HEK293 (cell line): ENCODE measurements around the gene MOV10L1.

ENCODE experiments used
- CTCF ChIA-PET: fragments of 350-600 bp; formaldehyde crosslinking; extraction: SDS; loops from one replicate; lab custom pipeline; 2021; ENCODE audit warnings: antibody characterized with exemption; lab: Yijun Ruan, JAX
- POLR2A ChIA-PET: fragments of 300-600 bp; formaldehyde crosslinking; extraction: SDS; loops from one replicate; lab custom pipeline; 2020; ENCODE audit warnings: antibody characterized with exemption, inconsistent platforms; lab: Yijun Ruan, JAX
- H3K27ac ChIP-seq: fragments of 200-500 bp; sonication (Bioruptor generic); 2 replicates; pipeline ENCODE4 v1.5.1; 2014; ENCODE audit warnings: low read depth, low read length, control low read depth, inconsistent platforms; ENCODE audit errors: extremely low read depth
- H3K36me3 ChIP-seq, 2 experiments: fragments of 200-500 bp in 1 of 2; sonication (Bioruptor generic) in 1 of 2; 1 replicate in 1 of 2; 2 replicates in 1 of 2; pipeline ENCODE4 v1.5.1; 2014 to 2017; ENCODE audit warnings: inconsistent platforms in 2 of 2, low read length in 2 of 2; ENCODE audit not compliant: control insufficient read depth in 2 of 2, insufficient read depth in 1 of 2
- H3K4me1 ChIP-seq: fragments of 200-500 bp; sonication (Bioruptor generic); 2 replicates; pipeline ENCODE4 v1.5.1; 2014; ENCODE audit warnings: mild to moderate bottlenecking, low read length, inconsistent platforms; ENCODE audit not compliant: control insufficient read depth, insufficient read depth
- H3K4me3 ChIP-seq: 2 replicates; pipeline ENCODE4 v1.5.1; 2011; ENCODE audit warnings: low read depth, mild to moderate bottlenecking, control low read depth, low read length, moderate library complexity
- H3K9me3 ChIP-seq: fragments of 200-500 bp; sonication (Bioruptor generic); 2 replicates; pipeline ENCODE4 v1.5.1; 2014; ENCODE audit warnings: low read depth, low read length, inconsistent platforms; ENCODE audit not compliant: control insufficient read depth, insufficient read depth
- GLI4 ChIP-seq: fragments of 450-650 bp; formaldehyde crosslinking; IDR thresholded peaks from 2 replicates; pipeline ENCODE4 v1.5.1; 2016; ENCODE audit warnings: missing biosample characterization, missing genetic modification characterization
- GLIS2 ChIP-seq: fragments of 450-650 bp; formaldehyde crosslinking; IDR thresholded peaks from 2 replicates; pipeline ENCODE4 v1.5.1; 2016; ENCODE audit warnings: missing biosample characterization, missing genetic modification characterization
- IKZF3 ChIP-seq: fragments of 450-650 bp; IDR thresholded peaks from 2 replicates; pipeline ENCODE4 v1.5.0; 2018; ENCODE audit warnings: missing biosample characterization, mild to moderate bottlenecking, missing genetic modification characterization, moderate library complexity
- KLF10 ChIP-seq: fragments of 450-650 bp; IDR thresholded peaks from 2 replicates; pipeline ENCODE4 v1.5.1; 2018; ENCODE audit warnings: missing biosample characterization, mild to moderate bottlenecking, missing genetic modification characterization
- KLF7 ChIP-seq: fragments of 450-650 bp; formaldehyde crosslinking; IDR thresholded peaks from 2 replicates; pipeline ENCODE4 v1.5.1; 2016; ENCODE audit warnings: missing biosample characterization, missing genetic modification characterization, borderline replicate concordance
- KLF8 ChIP-seq: fragments of 450-650 bp; formaldehyde crosslinking; IDR thresholded peaks from 2 replicates; pipeline ENCODE4 v1.5.1; 2016; ENCODE audit warnings: missing biosample characterization, missing genetic modification characterization
- OSR2 ChIP-seq: fragments of 450-650 bp; formaldehyde crosslinking; IDR thresholded peaks from 2 replicates; pipeline ENCODE4 v1.5.1; 2016; ENCODE audit warnings: missing biosample characterization, missing genetic modification characterization
- SP3 ChIP-seq: fragments of 450-650 bp; formaldehyde crosslinking; IDR thresholded peaks from 2 replicates; pipeline ENCODE4 v1.5.1; 2016; ENCODE audit warnings: missing biosample characterization, missing genetic modification characterization
- YY2 ChIP-seq: fragments of 450-650 bp; formaldehyde crosslinking; IDR thresholded peaks from 2 replicates; pipeline ENCODE4 v1.5.1; 2016; ENCODE audit warnings: missing biosample characterization, missing genetic modification characterization
- ZBTB20 ChIP-seq: fragments of 450-650 bp; formaldehyde crosslinking; IDR thresholded peaks from 2 replicates; pipeline ENCODE4 v1.5.1; 2016; ENCODE audit warnings: missing biosample characterization, missing genetic modification characterization
- ZBTB8A ChIP-seq: fragments of 450-650 bp; formaldehyde crosslinking; IDR thresholded peaks from 2 replicates; pipeline ENCODE4 v1.5.1; 2016; ENCODE audit warnings: missing biosample characterization, missing genetic modification characterization
- ZEB2 ChIP-seq: fragments of 450-650 bp; formaldehyde crosslinking; IDR thresholded peaks from 2 replicates; pipeline ENCODE4 v1.5.1; 2016; ENCODE audit warnings: missing biosample characterization, missing genetic modification characterization
- ZNF169 ChIP-seq: fragments of 450-650 bp; formaldehyde crosslinking; IDR thresholded peaks from 2 replicates; pipeline ENCODE4 v1.5.1; 2016; ENCODE audit warnings: missing biosample characterization, missing genetic modification characterization
- ZNF174 ChIP-seq: fragments of 450-650 bp; formaldehyde crosslinking; IDR thresholded peaks from 2 replicates; pipeline ENCODE4 v1.5.0; 2017; ENCODE audit warnings: missing biosample characterization, mild to moderate bottlenecking, missing genetic modification characterization
- ZNF354C ChIP-seq: fragments of 450-650 bp; formaldehyde crosslinking; IDR thresholded peaks from 2 replicates; pipeline ENCODE4 v1.5.1; 2016; ENCODE audit warnings: missing biosample characterization, missing genetic modification characterization, low read depth, borderline replicate concordance
- ZNF404 ChIP-seq: fragments of 450-650 bp; formaldehyde crosslinking; IDR thresholded peaks from 2 replicates; pipeline ENCODE4 v1.5.1; 2017; ENCODE audit warnings: missing biosample characterization, missing genetic modification characterization
- ZNF529 ChIP-seq: fragments of 450-650 bp; formaldehyde crosslinking; IDR thresholded peaks from 2 replicates; pipeline ENCODE4 v1.5.1; 2017; ENCODE audit warnings: missing genetic modification characterization, missing biosample characterization; ENCODE audit not compliant: insufficient replicate concordance
- ZNF544 ChIP-seq: fragments of 450-650 bp; formaldehyde crosslinking; IDR thresholded peaks from 2 replicates; pipeline ENCODE4 v1.5.0; 2017; ENCODE audit warnings: missing biosample characterization, missing genetic modification characterization
- ZNF555 ChIP-seq: fragments of 450-650 bp; formaldehyde crosslinking; conservative IDR thresholded peaks from 2 replicates; pipeline ENCODE4 v1.5.1; 2017; ENCODE audit warnings: missing biosample characterization, mild to moderate bottlenecking, missing genetic modification characterization, inconsistent platforms
- ZNF610 ChIP-seq: fragments of 450-650 bp; formaldehyde crosslinking; IDR thresholded peaks from 2 replicates; pipeline ENCODE4 v1.5.1; 2016; ENCODE audit warnings: missing biosample characterization, missing genetic modification characterization, borderline replicate concordance
- ZNF621 ChIP-seq: fragments of 450-650 bp; formaldehyde crosslinking; IDR thresholded peaks from 2 replicates; pipeline ENCODE4 v1.5.1; 2017; ENCODE audit warnings: missing biosample characterization, missing genetic modification characterization
- ZNF701 ChIP-seq: fragments of 450-650 bp; formaldehyde crosslinking; IDR thresholded peaks from 2 replicates; pipeline ENCODE4 v1.5.1; 2016; ENCODE audit warnings: missing biosample characterization, missing genetic modification characterization
- ZNF707 ChIP-seq: fragments of 450-650 bp; formaldehyde crosslinking; IDR thresholded peaks from 2 replicates; pipeline ENCODE4 v1.5.1; 2016; ENCODE audit warnings: missing biosample characterization, missing genetic modification characterization
- ZNF792 ChIP-seq: fragments of 450-650 bp; formaldehyde crosslinking; IDR thresholded peaks from 2 replicates; pipeline ENCODE4 v1.5.1; 2016; ENCODE audit warnings: missing biosample characterization, missing genetic modification characterization
- TF ChIP-seq, protein P1 (sequence below): fragments of 450-650 bp; formaldehyde crosslinking; IDR thresholded peaks from 2 replicates; pipeline ENCODE4 v1.5.1; 2016; ENCODE audit warnings: missing biosample characterization, missing genetic modification characterization, borderline replicate concordance
- TF ChIP-seq, protein P2 (sequence below): fragments of 450-650 bp; formaldehyde crosslinking; IDR thresholded peaks from 2 replicates; pipeline ENCODE4 v1.5.1; 2017; ENCODE audit warnings: missing biosample characterization, missing genetic modification characterization
- TF ChIP-seq, protein P3 (sequence below): fragments of 450-650 bp; formaldehyde crosslinking; IDR thresholded peaks from 2 replicates; pipeline ENCODE4 v1.5.1; 2016; ENCODE audit warnings: missing biosample characterization, missing genetic modification characterization

The MOV10L1 gene

DNA sequence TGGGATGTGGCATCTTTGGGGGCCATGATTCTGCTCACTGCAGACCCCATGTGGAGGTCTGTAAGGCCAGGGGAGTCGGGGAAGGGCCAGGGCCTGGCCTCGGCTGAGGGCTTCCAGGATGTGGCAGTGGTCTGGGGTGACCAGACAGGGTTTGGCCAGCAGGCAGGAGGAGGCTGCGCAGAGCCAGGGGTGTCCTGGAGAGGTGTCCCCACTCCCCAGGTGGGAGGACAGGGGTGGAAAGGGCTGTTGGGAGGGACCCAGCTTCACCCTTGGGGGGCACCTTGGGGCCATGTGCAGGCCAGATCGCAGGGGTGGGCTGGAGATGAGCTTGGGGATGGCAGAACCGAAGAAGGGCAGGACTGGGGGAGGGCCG, 84.2 kb downstream of the MOV10L1 start:
- ChIA-PET POLR2A (no interaction called here), CTCF (no interaction called here)
- H3K9me3 ChIP-seq, result no peaks in the 10 kb centered on the region
- H3K36me3 ChIP-seq, result peaks cover 0 to 17% of the 10 kb centered on the region in 2 experiments; a peak in 1 of 3 replicates
- H3K27ac ChIP-seq, result no peak overlapping the region
- H3K4me1 ChIP-seq, result no peaks in the 10 kb centered on the region
- no peak overlapping the region for H3K4me3 ChIP-seq
- peak; percentile 47 for TF ChIP-seq GLIS2
- no peak for TF ChIP-seq ZNF707 (tag by site-specific recombination)

DNA sequence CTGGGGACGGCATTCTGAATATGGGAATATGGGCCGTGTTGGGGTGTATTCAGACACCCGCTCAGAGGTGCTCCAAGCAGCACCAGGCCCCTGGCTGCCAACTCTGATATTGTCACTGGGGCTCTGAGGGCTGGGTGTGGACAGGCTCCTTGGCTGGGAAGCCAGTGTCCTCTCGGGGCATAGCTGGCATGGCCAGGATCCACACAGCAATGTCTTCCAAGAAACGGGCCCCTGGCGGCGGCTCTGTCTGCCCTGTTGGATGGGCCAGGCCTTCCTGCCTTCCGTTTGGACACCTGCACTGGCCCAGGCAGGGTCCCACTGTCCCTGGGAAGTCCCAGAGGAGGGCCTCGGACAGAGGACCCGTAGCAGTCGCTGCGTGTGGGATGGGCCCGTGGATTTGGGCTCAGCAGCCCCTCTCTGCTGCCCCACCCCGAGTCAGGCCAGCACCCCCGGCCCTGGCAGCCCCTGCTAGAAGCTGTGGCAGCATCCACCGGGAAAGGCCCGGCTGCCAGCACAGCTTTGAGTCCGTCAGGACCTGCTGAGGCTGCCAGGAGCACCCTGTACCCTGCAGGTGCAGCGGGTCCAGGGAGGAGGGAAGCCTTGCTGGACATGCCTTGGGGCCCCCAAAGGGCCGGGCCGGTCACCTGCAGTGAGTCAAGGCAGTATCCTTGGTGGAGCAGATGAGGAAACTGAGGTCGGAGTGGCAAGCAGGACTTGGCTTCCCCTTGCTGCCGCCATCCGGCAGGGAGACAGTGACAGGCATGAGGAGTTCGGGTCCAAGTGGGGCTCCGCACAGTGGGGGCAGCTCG, 84.8 kb downstream of the MOV10L1 start:
- no peak overlapping the region for H3K27ac ChIP-seq
- no peak for TF ChIP-seq ZNF544
- no peak for TF ChIP-seq SP3 (tag by site-specific recombination)
- no peak for TF ChIP-seq KLF10
- TF ChIP-seq IKZF3 (tag by site-specific recombination), result no peak
- no peak for TF ChIP-seq ZNF169 (tag by site-specific recombination)
- TF ChIP-seq ZNF404 (tag by site-specific recombination), result no peak
- no peak for TF ChIP-seq ZEB2 (tag by site-specific recombination)
- no peak for TF ChIP-seq ZNF610 (tag by site-specific recombination)
- TF ChIP-seq ZNF174, result no peak
- TF ChIP-seq OSR2 (tag by site-specific recombination), result no peak

DNA sequence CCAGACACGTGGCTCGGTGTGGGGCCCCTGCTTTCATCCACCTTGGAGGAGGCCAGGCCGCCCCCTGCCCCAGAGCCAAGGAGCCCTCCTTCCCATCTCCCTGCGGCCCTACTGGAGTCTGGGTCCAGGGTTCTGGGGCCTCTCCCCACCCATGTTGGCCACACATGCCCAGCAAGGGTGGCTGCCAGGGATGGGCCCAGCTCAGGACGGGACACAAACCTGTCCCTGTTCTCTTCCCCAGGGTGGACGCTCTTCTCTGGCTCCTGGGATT, 85.3 kb downstream of the MOV10L1 start:
- no peak overlapping the region for H3K27ac ChIP-seq
- H3K36me3 ChIP-seq, result peaks cover 0 to 28% of the 10 kb centered on the region in 2 experiments; a peak in 1 of 3 replicates
- no peaks in the 10 kb centered on the region for H3K4me1 ChIP-seq
- no peak overlapping the region for H3K4me3 ChIP-seq
- POLR2A ChIA-PET, result interaction anchor here (0.6 kb wide), 1 partner anchor 33 kb away, joined by 4 read pairs; no protein-coding TSS in a partner anchor
- H3K9me3 ChIP-seq, result no peaks in the 10 kb centered on the region
- CTCF ChIA-PET, result no interaction called here
- TF ChIP-seq, protein P1, sequence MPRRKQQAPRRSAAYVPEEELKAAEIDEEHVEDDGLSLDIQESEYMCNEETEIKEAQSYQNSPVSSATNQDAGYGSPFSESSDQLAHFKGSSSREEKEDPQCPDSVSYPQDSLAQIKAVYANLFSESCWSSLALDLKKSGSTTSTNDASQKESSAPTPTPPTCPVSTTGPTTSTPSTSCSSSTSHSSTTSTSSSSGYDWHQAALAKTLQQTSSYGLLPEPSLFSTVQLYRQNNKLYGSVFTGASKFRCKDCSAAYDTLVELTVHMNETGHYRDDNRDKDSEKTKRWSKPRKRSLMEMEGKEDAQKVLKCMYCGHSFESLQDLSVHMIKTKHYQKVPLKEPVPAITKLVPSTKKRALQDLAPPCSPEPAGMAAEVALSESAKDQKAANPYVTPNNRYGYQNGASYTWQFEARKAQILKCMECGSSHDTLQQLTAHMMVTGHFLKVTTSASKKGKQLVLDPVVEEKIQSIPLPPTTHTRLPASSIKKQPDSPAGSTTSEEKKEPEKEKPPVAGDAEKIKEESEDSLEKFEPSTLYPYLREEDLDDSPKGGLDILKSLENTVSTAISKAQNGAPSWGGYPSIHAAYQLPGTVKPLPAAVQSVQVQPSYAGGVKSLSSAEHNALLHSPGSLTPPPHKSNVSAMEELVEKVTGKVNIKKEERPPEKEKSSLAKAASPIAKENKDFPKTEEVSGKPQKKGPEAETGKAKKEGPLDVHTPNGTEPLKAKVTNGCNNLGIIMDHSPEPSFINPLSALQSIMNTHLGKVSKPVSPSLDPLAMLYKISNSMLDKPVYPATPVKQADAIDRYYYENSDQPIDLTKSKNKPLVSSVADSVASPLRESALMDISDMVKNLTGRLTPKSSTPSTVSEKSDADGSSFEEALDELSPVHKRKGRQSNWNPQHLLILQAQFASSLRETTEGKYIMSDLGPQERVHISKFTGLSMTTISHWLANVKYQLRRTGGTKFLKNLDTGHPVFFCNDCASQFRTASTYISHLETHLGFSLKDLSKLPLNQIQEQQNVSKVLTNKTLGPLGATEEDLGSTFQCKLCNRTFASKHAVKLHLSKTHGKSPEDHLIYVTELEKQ (tag by site-specific recombination), result no peak
- TF ChIP-seq ZNF555 (tag by site-specific recombination), result no peak
- TF ChIP-seq GLIS2, result no peak
- no peak for TF ChIP-seq ZNF701 (tag by site-specific recombination)
- TF ChIP-seq ZBTB8A (tag by site-specific recombination), result no peak
- no peak for TF ChIP-seq GLI4 (tag by site-specific recombination)
- TF ChIP-seq KLF8, result no peak
- no peak for TF ChIP-seq ZNF354C (tag by site-specific recombination)
- TF ChIP-seq YY2 (tag by site-specific recombination), result no peak
- TF ChIP-seq ZBTB20 (tag by site-specific recombination), result no peak
- no peak for TF ChIP-seq ZNF621 (tag by site-specific recombination)
- TF ChIP-seq, protein P2, sequence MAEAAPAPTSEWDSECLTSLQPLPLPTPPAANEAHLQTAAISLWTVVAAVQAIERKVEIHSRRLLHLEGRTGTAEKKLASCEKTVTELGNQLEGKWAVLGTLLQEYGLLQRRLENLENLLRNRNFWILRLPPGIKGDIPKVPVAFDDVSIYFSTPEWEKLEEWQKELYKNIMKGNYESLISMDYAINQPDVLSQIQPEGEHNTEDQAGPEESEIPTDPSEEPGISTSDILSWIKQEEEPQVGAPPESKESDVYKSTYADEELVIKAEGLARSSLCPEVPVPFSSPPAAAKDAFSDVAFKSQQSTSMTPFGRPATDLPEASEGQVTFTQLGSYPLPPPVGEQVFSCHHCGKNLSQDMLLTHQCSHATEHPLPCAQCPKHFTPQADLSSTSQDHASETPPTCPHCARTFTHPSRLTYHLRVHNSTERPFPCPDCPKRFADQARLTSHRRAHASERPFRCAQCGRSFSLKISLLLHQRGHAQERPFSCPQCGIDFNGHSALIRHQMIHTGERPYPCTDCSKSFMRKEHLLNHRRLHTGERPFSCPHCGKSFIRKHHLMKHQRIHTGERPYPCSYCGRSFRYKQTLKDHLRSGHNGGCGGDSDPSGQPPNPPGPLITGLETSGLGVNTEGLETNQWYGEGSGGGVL (tag by site-specific recombination), result no peak
- TF ChIP-seq ZNF529 (tag by site-specific recombination), result no peak
- TF ChIP-seq KLF7 (tag by site-specific recombination), result no peak
- no peak for TF ChIP-seq ZNF792
- TF ChIP-seq, protein P3, sequence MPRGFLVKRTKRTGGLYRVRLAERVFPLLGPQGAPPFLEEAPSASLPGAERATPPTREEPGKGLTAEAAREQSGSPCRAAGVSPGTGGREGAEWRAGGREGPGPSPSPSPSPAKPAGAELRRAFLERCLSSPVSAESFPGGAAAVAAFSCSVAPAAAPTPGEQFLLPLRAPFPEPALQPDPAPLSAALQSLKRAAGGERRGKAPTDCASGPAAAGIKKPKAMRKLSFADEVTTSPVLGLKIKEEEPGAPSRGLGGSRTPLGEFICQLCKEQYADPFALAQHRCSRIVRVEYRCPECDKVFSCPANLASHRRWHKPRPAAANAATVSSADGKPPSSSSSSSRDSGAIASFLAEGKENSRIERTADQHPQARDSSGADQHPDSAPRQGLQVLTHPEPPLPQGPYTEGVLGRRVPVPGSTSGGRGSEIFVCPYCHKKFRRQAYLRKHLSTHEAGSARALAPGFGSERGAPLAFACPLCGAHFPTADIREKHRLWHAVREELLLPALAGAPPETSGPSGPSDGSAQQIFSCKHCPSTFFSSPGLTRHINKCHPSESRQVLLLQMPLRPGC (tag by site-specific recombination), result no peak

More for the DNA sequence above, 84.8 kb downstream of the MOV10L1 start:
- POLR2A ChIA-PET, result interaction anchor here (0.6 kb wide), 1 partner anchor 34 kb away, joined by 4 read pairs; no protein-coding TSS in a partner anchor
- Histone ChIP-seq H3K4me1 (no peaks in the 10 kb centered on the region), H3K4me3 (no peak overlapping the region), H3K36me3 (peaks cover 0 to 23% of the 10 kb centered on the region in 2 experiments; a peak in 1 of 3 replicates), H3K9me3 (no peaks in the 10 kb centered on the region)
- CTCF ChIA-PET, result no interaction called here
